Vagina (tissue), 2 donors: ENCODE data around the gene FMOD.

Source experiments
- CTCF ChIP-seq, 3 experiments: fragments of 450-650 bp in 2 of 3; fragments of 200-600 bp in 1 of 3; sonication (generic) in 1 of 3; IDR thresholded peaks; one replicate each; pipeline ENCODE4 v1.5.1; 2017 to 2019; ENCODE audit warnings: antibody characterized with exemption in 3 of 3, mild to moderate bottlenecking in 2 of 3, moderate library complexity in 2 of 3
- POLR2A ChIP-seq, 2 donors: fragments of 450-650 bp; IDR thresholded peaks; one replicate each; pipeline ENCODE4 v1.6.1; 2017; ENCODE audit warnings: antibody characterized with exemption in 2 of 2, mild to moderate bottlenecking in 2 of 2, moderate library complexity in 2 of 2
- POLR2AphosphoS5 ChIP-seq, 2 donors: sonication (generic); formaldehyde crosslinking; IDR thresholded peaks; one replicate each; pipeline ENCODE4 v1.9.0; 2017; ENCODE audit warnings: antibody characterized with exemption in 2 of 2, mild to moderate bottlenecking in 2 of 2, low read depth in 1 of 2; ENCODE audit not compliant: insufficient read depth in 1 of 2

- no peak for TF ChIP-seq CTCF (IDR thresholded peaks at IDR 0.05)
- no peak for TF ChIP-seq POLR2AphosphoS5 (IDR thresholded peaks at IDR 0.05; ENCODE audit: insufficient read depth in 1 of 2, low read depth in 1 of 2)
- no peak for TF ChIP-seq POLR2A (IDR thresholded peaks at IDR 0.05)
These were observed 15.4 kb downstream of the FMOD start for GRCh38 chr1:203335503-203335902.
